ENCODE data around the gene EGFL6.

DNA sequence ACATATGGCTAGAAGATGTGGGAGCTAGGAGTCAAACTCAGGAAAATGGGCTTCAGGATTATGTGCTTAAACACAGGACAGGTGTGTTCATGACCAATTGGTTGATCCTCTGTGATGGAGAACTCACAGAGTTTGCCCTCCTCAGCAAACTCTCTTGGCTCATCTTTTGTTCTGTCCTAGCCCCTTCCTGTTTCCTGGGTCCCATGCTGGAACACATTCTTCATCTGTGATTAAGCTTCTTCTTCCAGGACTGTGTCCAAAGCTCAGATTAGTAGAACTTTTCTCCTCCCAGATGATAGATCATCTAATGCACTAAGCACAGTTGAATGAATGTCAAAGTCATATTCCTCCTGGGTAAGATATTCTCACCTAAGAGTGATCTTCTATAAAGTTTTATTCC lies 44.8 kb downstream of the EGFL6 start:
- TF ChIP-seq EZH2 (IDR thresholded peaks at IDR 0.05; ENCODE audit: insufficient read depth, poor library complexity, severe bottlenecking): no peak
- TF ChIP-seq EZH2phosphoT487 (IDR thresholded peaks at IDR 0.05; ENCODE audit: insufficient read depth, low read depth): no peak

Measured in GM23248 (cell line).